OCI-LY7 (cell line): ENCODE measurements around the gene NEK4. TPM values are rescaled to one million over a fixed set of nuclear protein-coding genes. Genes with fewer than 3 reads are reported as not detected.

Experiments
- BruUV-seq: library from RNA; stranded (reverse); fragments of 400-500 nt; replicated peaks from 2 replicates; lab custom pipeline; 2021; lab: Mats Ljungman, UMichigan
- CTCF ChIA-PET: fragments of 300-600 bp; sonication (Branson Sonifier 250); formaldehyde crosslinking; loops from one replicate; lab custom pipeline; 2022; ENCODE audit warnings: antibody characterized with exemption; ENCODE audit not compliant: unreplicated experiment; lab: Charles Lee
- POLR2A ChIA-PET: fragments of 300-600 bp; sonication (Branson Sonifier 250); formaldehyde crosslinking; loops from one replicate; lab custom pipeline; 2022; ENCODE audit warnings: antibody characterized with exemption; lab: Charles Lee
- DNase-seq: peaks from one replicate; pipeline ENCODE4 v3.0.0-alpha.2; 2015; ENCODE audit warnings: low spot score
- H2AFZ ChIP-seq: fragments of 200-600 bp; sonication (generic), shearing (Covaris generic); 2 replicates; pipeline ENCODE4 v1.6.1; 2014; ENCODE audit warnings: mild to moderate bottlenecking, antibody characterized with exemption, low read length, moderate library complexity
- H3K27ac ChIP-seq: fragments of 200-600 bp; sonication (generic); 2 replicates; pipeline ENCODE4 v1.5.1; 2014; ENCODE audit warnings: mixed run types, low read depth, mild to moderate bottlenecking, moderate library complexity, low read length, inconsistent platforms; ENCODE audit not compliant: poor library complexity, severe bottlenecking
- H3K36me3 ChIP-seq: fragments of 200-600 bp; sonication (generic); 2 replicates; pipeline ENCODE4 v1.6.1; 2014; ENCODE audit warnings: mild to moderate bottlenecking, antibody characterized with exemption, low read length, moderate library complexity, mixed read lengths; ENCODE audit not compliant: insufficient read depth
- H3K4me1 ChIP-seq: fragments of 200-600 bp; sonication (generic); 2 replicates; pipeline ENCODE4 v1.5.1; 2014; ENCODE audit warnings: mild to moderate bottlenecking, low read length; ENCODE audit not compliant: insufficient read depth, poor library complexity, severe bottlenecking
- H3K4me2 ChIP-seq: fragments of 200-600 bp; sonication (generic); 2 replicates; pipeline ENCODE4 v1.6.1; 2014; ENCODE audit warnings: mild to moderate bottlenecking, low read length
- H3K4me3 ChIP-seq: fragments of 200-600 bp; sonication (generic); 2 replicates; pipeline ENCODE4 v1.5.1; 2014; ENCODE audit warnings: mild to moderate bottlenecking, low read depth, low read length; ENCODE audit not compliant: poor library complexity, severe bottlenecking
- H3K79me2 ChIP-seq: fragments of 200-600 bp; sonication (generic); 2 replicates; pipeline ENCODE4 v1.6.1; 2016; ENCODE audit warnings: low read depth, mild to moderate bottlenecking, low read length, moderate library complexity, mixed read lengths; ENCODE audit not compliant: insufficient read depth
- H3K9me2 ChIP-seq: fragments of 200-600 bp; sonication (generic); 2 replicates; pipeline ENCODE4 v1.6.1; 2016; ENCODE audit warnings: mild to moderate bottlenecking, low read length, mixed read lengths; ENCODE audit not compliant: insufficient read depth
- H3K9me3 ChIP-seq: fragments of 200-600 bp; sonication (generic); 2 replicates; pipeline ENCODE4 v1.6.1; 2014; ENCODE audit warnings: mild to moderate bottlenecking, mixed run types, low read length, mixed read lengths
- H4K20me1 ChIP-seq: fragments of 200-600 bp; sonication (generic); 2 replicates; pipeline ENCODE4 v1.6.1; 2014; ENCODE audit warnings: mild to moderate bottlenecking, antibody characterized with exemption, low read length, moderate library complexity, mixed read lengths; ENCODE audit not compliant: insufficient read depth
- EZH2phosphoT487 ChIP-seq: fragments of 200-600 bp; sonication (generic); IDR thresholded peaks from 2 replicates; pipeline ENCODE4 v1.6.1; 2018; ENCODE audit warnings: low read depth, borderline replicate concordance, mild to moderate bottlenecking, mixed run types, antibody characterized with exemption, low read length, moderate library complexity, mixed read lengths
- intact Hi-C: fragments of 100-400 bp; cut with micrococcal nuclease; formaldehyde crosslinking; loops from one replicate; pipeline ENCODE4 v1.10.0; 2022; ENCODE audit not compliant: unreplicated experiment
- total RNA-seq, 2 experiments: library from RNA; depleted of rRNA in 1 of 2; stranded (reverse); fragments of >200 nt in 1 of 2; shearing (Covaris generic) in 1 of 2; gene quantifications; 2 replicates each; pipeline ENCODE4 v1.2.3, GENCODE V29; 2014 to 2022
- TF ChIP-seq, protein P1 (sequence below): fragments of 200-600 bp; sonication (generic); conservative IDR thresholded peaks from 2 replicates; pipeline ENCODE4 v1.5.1; 2014; ENCODE audit warnings: mild to moderate bottlenecking, antibody characterized with exemption, low read length, moderate library complexity, mixed read lengths

NEK4 gene
- total RNA-seq, 2 experiments from 2014 or later: 27.5 to 38.6 TPM

DNA sequence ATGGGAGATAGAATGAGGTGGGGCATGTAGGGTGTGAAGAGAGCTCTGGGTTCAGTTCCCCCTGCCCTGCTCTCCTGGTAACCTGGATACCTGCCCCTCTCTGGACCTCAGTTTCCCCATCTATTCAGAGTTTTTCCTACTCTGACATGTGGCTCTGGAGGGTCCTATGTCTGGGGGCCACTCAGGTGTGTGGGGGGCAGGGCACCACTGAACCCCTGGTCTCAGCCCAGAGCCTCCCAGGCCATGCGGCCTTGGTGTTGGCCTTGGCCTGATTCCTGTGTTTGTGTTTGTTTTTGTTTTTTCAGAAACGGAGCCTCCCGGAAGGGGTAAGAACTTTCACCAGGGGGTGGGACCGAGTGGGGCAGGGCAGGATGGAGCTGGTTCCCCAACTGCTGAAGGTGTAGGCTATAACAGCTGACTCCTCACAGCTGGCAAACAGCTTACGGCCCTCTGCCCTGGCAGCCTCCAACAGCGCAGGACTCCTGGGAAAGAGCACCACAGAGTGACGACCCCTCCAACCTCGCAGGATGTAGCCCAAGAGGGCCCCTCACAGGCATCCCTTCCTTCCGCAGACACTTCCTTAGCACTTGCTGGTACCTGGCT, 24.7 kb upstream of the NEK4 start:
- intact Hi-C loops: no loop called here
- Histone ChIP-seq H3K4me3 (no peak overlapping the region), H3K27ac (no peak overlapping the region), H4K20me1 (no peaks in the 10 kb centered on the region), H3K36me3 (no peaks in the 10 kb centered on the region), H3K4me1 (no peaks in the 10 kb centered on the region), H3K9me2 (no peaks in the 10 kb centered on the region), H2AFZ (no peak overlapping the region), H3K79me2 (no peaks in the 10 kb centered on the region), H3K9me3 (no peaks in the 10 kb centered on the region), H3K4me2 (no peak overlapping the region)
- ChIA-PET CTCF (no interaction called here), POLR2A (no interaction called here)
- TF ChIP-seq EZH2phosphoT487: no peak
- TF ChIP-seq, protein P1, sequence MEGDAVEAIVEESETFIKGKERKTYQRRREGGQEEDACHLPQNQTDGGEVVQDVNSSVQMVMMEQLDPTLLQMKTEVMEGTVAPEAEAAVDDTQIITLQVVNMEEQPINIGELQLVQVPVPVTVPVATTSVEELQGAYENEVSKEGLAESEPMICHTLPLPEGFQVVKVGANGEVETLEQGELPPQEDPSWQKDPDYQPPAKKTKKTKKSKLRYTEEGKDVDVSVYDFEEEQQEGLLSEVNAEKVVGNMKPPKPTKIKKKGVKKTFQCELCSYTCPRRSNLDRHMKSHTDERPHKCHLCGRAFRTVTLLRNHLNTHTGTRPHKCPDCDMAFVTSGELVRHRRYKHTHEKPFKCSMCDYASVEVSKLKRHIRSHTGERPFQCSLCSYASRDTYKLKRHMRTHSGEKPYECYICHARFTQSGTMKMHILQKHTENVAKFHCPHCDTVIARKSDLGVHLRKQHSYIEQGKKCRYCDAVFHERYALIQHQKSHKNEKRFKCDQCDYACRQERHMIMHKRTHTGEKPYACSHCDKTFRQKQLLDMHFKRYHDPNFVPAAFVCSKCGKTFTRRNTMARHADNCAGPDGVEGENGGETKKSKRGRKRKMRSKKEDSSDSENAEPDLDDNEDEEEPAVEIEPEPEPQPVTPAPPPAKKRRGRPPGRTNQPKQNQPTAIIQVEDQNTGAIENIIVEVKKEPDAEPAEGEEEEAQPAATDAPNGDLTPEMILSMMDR: no peak
- no TSS peak for BruUV-seq
- DNase-seq: no peak

DNA sequence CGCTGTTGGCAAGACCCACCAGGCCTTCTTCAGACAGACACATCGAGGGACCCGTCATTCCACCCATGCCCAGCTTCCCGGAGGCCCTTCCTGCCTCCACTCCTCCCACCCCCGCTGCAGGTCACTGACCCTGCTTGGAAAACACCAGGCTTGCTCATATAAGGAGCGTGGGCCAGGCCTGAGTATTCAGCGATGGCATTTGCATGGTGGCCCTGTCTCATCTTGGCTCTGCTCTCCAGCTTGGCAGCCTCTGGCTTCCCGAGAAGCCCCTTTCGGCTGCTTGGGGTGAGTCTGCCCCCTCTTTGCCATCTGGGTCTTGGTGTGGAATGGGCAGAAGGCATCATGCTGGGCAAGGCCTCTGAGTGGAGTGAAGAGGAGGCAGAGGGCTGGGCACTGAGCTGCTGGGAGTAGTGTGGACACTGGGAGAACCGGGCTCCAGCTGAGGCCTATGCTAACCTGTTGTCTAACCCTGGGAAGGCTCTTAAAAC, 23.9 kb upstream of the NEK4 start, which contains the start of gene ITIH3:
Gene ITIH3 (plus strand): TSS at position 185 of the 488 bp plus-strand sequence. CDS start 8 bp downstream, at position 193.
- no peak for TF ChIP-seq EZH2phosphoT487
- TF ChIP-seq, protein P1: no peak
- POLR2A ChIA-PET: no interaction called here
- no peaks in the 10 kb centered on the region for H3K36me3 ChIP-seq
- DNase-seq: no peak
- BruUV-seq: no TSS peak
- H3K4me3 ChIP-seq: no peak within 1 kb of the TSS
- H3K27ac ChIP-seq: no peak within 1 kb of the TSS
- CTCF ChIA-PET: no interaction called here
- intact Hi-C loops: no loop called here
- H3K9me2 ChIP-seq: no peaks in the 10 kb centered on the region
- H3K4me2 ChIP-seq: no peak within 1 kb of the TSS
- H2AFZ ChIP-seq: no peak within 1 kb of the TSS
- H3K4me1 ChIP-seq: no peaks in the 10 kb centered on the region
- H3K79me2 ChIP-seq: no peaks in the 10 kb centered on the region
- H4K20me1 ChIP-seq: no peaks in the 10 kb centered on the region
- no peaks in the 10 kb centered on the region for H3K9me3 ChIP-seq
